ENCODE results near the gene SLC16A10. TPM values are rescaled to one million over a fixed set of nuclear protein-coding genes. Genes with fewer than 3 reads are reported as not detected.

SLC16A10 gene
- total and polyA plus RNA-seq, 2 of the 8 experiments (the other 6 are each of a cell fraction or from before 2014, with no cell fraction given) = 18.6 to 23.2 TPM

- TF ChIP-seq CHD7 (IDR thresholded peaks at IDR 0.05; ENCODE audit: insufficient replicate concordance, low read length) (no peak), FOSL1 (IDR thresholded peaks at IDR 0.05; ENCODE audit: insufficient read depth, low read depth, low read length) (no peak), ATF3 (IDR thresholded peaks at IDR 0.05; ENCODE audit: insufficient read depth, low read depth, low read length) (no peak), HDAC2 (IDR thresholded peaks at IDR 0.05; ENCODE audit: borderline replicate concordance in 1 of 2, low read depth in 2 of 2, low read length in 2 of 2) (no peak), CBX5 (IDR thresholded peaks at IDR 0.05; ENCODE audit: low read depth, low read length) (no peak), USF2 (IDR thresholded peaks at IDR 0.05; ENCODE audit: low read length) (no peak), GABPA (IDR thresholded peaks at IDR 0.05; ENCODE audit: borderline replicate concordance, insufficient read depth, low read length) (no peak)
These were observed 170.7 kb downstream of the SLC16A10 start (continued) for GRCh38 chr6:111258010-111258409.
